CD4-positive, alpha-beta T cell treated with Interferon alpha-2 for 1 hour (primary cell): ENCODE measurements around the gene DOK5.

Experiments
- DNase-seq, 2 donors: peaks; one replicate each; pipeline ENCODE4 v3.0.0-alpha.2; 2020 to 2022

The DOK5 gene

DNA sequence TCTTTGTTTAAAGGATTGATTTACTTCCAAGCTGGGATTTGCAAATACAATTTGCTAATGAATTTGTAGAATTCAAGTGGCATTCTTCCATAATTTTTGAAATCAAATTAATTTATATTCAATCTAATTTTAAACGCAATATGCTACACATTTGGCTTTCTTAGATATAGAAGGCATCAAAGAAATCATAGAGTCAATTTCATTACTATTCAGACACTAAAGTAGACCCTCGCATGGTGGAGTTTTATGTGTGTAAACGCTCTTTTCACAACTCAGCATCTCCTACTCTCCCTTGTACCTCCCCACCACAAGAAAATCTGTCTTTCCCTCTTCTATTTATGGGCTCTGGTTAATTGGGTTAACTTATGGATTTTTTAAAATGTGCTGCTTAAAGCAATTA, 144.3 kb downstream of the DOK5 start:
- DNase-seq: no peak

DNA sequence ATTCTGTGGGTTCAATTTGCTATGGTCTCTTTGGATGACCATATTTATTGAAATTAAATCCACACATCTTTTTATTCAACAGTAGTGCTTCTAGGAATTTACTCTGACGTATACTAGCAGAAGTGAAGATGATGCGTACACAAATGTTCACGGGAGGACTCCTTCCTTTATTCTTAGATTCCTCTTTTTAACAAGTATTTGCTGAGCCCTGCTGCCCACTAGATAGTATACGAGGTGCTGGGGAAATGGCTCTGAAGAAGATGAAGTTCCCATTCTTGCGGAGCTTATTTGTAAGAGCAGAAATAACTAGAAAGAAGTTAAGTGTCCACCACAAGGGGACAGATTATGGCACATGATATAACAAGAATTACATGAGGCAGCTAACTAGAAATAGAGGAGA, 145.2 kb downstream of the DOK5 start:
- no peak for DNase-seq

DNA sequence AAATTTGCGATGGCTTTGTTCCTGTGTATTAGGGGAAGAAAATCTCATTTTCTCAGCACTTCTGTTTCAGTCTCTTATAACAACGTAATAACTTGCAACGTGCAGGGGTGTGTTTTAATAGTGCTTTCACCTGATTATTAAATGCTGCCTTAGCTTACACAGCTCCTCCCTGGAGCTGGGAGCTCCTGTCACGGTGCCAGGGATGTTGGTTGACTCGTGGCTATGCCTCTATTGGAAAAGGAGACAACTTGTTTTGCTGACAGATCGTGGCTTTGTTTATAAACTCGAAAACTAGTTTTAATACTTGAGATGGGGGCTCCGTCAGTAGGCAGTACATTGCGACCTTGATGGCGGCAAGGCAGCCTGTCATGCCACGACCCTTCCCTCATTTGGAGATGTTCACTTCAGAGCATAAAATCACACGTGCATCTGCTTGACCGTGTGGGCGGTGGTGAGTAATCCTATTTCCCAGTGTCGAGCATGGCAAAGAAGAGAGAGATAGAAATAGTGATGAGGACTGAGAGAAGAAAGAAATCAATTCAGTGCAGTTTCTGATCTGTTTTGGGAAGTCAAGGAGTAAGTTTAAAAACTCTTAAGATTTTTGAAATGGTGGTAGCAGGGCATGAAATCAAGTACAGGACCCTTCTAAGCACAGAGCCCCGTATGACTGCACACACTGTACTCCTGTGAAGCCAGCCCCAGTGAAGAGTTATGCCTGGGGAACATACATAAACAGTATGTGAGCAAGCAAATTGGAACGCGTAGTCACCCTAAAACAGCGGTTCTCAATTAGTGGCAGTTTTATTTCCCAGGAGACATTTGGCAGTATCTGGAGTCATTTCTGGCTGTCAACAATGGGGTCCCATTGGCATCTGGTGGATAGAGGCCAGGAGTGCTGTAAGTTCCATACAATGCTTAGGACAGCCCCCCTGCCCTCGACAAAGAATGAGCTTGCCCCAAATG, 147.2 kb downstream of the DOK5 start:
- no peak for DNase-seq

DNA sequence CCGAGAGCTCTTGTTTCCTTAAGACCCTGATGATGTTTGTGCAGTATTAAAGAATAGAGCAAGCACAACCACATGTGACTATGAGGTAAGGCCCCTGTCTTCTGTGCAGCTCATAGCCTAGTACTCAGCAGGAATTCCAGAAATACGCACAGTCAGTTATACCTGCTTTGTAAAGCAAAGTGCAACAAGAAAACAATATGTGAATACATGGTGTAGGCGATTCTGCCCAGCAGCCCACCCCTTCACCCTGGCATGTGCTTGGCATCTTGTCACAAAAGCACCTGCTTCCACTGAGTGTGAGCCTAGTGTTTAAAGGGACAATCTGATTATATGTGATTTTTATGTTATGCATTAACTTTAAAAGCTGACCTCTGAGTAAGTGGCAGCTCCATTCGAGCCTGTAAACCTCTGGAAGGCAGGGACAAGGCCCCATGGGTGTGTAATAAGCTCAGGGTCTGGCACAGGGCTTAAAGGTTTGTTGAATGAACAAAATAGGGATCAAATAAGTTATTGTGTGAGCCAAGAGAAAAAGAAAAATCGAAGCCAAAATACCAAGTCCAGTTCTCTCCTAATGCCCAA, 148.7 kb downstream of the DOK5 start:
- no peak for DNase-seq

DNA sequence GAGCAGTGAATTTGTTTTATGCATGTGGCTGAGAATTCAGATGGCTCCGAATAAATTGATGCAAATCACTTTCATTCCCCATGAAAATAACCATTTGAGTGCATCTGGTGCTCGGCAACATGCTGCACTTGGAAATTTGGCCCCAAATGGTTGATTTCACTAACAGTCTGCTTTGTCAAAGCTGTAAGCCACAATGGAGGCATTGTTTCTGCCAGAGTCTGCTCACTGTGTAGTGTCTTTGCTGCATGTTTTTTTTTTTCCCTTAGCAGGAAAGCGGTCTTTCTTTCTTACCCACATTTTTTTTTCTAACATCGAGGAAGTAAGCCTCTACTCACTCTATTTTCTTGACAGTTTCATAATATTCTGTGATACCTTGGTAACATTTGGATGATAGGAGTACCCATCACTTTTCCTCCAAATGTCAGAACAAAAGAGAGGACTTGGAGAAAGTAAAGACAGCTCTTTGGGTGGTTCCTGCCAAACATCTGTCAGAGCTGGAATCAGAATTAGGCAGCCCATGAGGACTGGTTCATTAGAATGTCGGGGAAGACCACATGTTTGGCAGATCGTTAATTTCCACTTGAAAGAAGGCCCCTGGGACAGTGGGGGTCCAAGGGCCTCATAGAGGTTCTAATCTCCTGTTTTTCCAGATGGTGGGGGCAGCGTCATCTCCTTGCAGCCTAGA, 149.5 kb downstream of the DOK5 start:
- no peak for DNase-seq

DNA sequence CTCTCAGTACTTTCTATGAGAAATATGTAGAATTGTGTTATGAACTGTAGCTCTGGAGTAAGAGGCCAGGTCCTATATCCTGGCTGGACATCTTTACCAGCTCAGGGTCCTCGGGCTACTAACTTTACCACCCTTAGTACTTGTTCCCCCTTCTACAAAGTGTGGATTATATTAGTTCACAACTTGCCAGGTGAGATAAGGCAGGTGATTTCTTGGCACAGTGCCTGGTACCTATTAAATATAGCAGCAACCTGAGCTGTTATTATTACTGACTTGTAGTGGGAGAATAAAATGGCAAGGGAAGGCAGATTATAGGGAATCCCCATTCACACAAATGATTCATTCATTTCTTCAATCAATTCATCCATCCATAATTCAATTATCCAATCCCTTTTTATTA, 150.1 kb downstream of the DOK5 start:
- DNase-seq: no peak

DNA sequence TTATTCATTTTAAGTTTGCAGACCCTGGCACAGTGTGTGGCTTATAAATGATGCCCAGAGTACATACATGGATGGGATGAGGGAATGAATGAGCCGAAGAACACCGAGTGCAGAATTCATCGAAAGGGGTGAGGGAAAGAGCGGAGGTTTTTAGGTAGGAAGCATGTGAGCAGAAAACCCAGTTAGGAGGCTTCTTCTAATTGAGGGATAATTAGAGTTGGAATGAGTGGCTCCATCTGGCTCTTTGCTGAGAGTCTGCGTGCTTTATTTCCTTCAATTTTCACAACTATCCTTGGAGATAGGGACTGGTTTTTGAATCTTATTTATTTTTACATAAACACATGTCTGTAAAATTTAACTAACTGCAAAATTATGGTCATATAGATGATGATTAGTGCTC, 150.7 kb downstream of the DOK5 start:
- DNase-seq: no peak

DNA sequence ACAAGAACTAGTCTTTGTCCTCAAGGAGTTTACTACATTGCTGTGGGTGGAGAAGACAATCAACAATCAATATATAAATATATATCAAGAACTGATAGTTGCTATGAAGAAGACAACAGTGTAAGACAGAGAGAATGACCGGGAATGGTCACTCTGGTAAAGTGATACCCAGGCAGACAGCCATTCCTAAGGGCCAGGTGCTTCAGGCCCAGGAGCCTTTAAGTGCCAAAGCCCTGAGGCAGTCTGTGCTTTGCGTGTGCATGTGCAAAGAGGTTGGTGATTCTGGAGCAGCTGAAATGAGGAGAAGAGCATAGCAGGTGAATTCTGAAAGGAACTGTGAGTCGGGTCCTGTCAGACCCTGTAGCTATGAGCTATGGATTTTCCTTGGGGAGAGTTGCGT, 154.2 kb downstream of the DOK5 start:
- DNase-seq: no peak

DNA sequence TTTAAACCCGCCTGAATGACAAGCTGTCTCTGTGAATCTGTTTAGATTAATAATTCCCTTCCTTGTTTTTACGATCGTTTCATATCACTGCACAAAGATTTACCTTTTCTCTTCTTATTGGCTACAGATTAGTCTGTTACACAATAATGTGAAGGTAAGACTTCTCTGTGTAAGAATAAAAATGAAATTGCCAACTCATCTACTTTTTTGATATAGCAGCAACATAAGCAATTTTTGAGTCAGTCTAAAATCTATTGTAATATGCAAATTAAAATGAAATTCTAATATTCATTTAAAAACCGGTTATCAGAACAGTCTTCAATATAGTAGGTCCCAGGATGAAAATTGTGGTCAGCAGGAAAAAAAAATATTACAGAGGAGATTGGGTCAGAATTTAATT, 155.2 kb downstream of the DOK5 start:
- DNase-seq: no peak

DNA sequence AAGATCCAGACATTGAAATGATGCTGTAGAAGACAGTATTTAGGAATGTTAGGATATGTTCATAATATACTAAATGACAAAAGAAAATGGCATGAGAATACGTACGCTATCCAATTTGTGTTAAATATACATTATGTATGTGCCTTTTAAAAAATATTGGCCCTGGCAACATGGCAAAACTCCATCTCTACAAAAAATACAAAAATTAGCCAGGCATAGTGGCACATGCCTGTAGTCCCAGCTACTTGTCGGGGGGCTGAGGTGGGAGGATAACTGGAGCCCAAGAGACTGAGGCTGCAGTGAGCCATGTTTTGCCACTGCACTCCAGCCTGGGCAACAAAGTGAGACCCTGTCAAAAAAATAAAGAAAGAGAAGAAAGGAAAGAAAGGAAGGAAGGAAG, 155.7 kb downstream of the DOK5 start:
- DNase-seq: no peak

DNA sequence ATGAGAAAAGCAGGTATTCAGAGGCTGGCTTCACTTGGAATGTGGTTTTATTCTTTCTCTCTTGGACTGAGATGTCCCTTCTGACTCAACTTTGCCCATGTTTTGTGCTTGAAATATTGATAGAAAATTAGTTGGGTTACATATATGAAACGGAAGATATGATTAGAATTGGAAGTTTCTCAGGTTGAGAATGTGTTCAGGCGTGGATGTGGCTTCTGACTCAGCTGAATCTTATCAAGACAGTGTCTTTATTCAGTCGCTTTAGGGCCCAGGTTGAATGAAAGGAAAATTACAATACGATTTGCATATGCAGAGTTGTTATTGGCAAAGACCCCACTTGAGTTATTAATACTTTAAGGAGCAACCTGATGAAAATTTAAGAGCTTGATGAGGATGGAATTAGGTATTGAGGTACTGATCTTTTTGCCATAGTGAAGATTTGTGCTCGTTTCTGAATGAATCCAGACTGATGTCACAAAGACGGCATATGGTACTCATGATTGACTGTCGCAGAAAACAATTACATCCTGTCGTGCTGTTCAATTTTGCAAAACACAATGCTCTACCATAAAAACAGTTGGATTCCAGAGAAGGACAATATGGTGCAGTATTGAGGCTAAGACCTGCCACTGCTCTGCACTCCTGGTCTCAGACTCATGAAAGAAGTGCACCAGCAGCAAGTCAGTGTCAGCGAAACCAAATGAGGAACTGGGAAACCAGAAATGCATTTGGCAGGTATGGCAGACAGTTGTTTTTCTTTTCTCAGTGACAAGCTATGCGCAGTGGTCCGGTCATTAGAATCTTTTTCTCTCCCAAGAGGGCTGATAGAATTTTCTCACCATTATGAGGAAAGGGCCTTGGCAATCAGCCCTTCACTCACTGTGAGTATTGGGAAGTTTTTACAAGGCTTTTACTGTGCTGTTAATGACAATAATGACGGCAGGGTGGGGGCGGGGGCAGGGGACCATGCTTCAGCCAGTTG, 158.3 kb downstream of the DOK5 start:
- peak in 1 of 2 donors; percentile 3 for DNase-seq

DNA sequence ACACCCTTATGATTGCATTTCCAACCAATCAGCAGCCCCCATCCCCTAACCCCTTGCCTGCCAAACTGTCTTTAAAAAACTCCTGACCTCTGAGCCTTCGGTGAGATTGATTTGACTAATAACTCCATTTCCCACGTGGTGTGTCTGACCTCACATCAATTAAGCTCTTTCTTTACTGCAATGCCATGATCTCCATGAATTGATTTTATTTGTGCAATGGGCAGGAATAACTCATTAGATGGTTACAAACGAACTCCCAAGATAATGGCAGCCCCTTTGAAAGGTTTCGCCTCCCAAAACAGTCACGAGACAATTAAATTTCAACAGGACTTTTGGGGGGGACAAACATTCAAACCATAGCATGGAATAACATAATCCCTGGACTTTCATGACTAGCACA, 161.2 kb downstream of the DOK5 start:
- no peak for DNase-seq

DNA sequence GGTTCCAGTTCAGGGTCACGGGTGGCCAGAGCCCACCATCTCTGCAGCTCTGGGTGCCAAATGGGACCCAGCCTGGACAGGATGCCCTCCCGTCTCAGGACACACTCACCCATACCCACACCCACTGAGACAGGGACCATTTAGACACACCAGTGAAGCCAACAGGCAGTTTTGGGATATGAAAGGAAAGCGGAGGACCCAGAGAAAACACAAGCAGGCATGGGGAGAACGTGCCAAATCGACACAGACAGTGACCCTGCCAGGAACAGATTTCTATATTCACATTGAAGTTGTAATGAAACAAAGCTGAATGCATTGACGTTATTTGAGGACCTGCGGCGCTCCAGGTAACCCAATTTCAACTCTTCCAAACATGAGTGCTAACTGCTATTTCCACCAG, 164.5 kb downstream of the DOK5 start:
- DNase-seq: no peak

DNA sequence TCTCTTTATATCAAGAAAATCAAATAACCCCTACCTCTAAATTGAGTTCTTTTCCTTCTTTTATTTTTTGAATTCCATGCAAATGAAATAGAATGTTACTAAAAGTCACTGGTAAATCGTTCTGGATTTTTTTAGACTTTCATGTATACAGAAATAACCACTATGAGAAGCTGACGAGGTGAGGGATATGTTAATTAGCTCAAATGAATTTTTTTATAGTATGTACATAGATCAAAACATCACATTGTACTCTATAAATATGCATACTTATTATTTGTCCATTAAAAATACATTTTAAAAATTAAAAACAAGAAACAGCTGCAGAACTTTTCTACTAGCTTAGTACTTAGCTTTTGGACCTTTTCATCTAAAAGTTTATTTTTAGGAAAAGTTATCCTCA, 165.4 kb downstream of the DOK5 start:
- no peak for DNase-seq

DNA sequence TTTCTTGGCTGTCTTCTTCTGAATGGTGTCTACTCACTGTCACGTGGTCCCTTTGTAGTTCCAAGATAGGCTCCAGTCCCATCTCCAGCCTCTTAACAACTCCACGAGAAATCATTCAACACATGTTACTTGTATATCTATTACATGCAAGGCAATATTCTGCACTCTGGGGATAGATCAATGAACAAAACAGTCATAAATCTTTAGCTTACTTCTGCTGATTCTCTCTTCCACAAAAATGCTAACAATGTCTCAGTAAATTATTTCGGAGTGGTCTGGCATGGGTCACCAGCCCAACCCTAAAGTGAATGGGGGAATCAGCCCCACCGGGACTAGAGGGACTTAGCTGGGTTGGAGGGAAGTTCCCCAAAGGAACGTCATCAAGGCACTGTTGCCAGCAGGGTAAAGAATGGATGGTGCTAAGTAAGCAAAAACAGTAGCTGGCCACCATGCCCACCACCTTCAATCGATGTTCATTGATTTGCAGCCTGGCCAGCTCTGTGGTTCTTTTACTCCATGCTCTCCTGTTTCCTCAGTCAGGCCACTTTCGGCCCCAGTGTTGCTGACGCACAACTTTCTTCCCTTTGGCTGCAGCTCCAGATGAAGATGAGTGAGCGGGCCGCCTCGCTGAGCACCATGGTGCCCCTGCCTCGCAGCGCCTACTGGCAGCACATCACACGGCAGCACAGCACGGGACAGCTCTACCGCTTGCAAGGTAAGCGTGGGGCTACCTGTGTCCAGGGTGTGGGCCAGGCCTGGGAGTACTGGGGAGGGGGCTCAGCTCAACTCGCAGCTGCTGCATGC, 167.7 kb downstream of the DOK5 start:
- no peak for DNase-seq

DNA sequence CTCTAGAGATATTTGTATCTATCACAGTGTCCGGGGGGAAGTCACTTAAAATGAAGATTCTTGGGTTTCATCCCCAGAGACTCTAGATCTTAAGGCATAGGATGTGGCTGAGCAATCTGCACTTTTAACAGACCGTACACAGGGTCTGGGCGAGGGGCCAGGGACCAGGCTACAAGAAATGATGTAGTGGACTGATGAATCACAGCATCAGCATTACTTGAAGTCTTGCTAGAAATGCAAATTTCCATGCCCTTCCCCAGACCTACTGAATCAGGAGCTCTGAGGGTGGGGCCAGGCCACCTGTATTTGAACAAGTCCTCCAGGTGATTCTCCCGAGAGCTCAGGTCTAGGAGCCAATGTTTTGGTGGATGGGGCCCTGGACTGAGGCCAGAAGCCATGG, 168.4 kb downstream of the DOK5 start:
- no peak for DNase-seq

DNA sequence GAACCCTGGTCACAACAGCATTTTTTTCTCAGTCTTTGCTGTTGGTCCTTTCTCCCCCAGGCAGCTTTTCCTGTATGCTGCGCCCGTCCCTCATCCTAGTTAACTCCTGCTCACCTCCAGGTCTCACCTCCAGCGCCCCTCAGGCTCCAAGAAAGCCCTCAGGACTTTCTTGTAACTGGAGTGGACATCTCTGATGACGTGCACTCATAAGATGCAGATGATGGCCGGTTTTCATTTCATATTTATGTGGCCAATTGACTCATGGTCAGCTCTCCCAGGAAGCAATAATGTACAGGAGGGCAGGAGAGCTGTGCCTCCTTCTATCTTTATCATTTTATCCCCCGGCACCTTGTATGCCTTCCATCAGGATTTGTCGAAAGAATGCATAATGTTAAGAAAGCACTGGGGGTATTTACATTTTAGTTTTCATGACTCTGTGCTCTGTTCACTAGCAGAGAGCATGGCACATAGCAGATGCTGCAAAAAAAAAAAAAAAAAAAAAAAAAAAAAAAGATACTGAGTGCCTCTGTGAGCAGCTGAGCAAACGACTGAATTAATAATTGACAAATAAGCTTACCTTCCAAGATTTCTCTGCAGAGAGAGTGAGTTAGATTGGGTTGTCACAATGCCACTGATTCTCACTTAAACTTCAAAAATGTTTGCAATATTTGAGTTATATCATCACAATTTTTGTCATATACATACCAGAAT, 170.2 kb downstream of the DOK5 start:
- DNase-seq: no peak

DNA sequence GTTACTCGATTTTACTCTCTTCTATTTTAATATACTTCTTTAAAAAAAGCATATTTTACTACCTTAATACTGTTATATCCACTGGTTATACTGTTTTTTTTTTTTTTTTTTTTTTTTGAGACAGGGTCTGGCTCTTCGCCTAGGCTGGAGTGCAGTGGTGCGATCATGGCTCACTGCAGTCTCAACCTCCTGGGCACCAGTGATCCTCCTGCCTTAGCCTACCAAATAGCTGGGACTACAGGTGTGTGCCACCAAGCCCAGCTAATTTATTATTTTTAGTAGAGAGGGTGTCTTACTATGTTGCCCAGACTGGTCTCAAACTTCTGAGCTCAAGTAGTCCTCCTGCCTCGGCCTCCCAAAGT, 170.7 kb downstream of the DOK5 start:
- no peak for DNase-seq

DNA sequence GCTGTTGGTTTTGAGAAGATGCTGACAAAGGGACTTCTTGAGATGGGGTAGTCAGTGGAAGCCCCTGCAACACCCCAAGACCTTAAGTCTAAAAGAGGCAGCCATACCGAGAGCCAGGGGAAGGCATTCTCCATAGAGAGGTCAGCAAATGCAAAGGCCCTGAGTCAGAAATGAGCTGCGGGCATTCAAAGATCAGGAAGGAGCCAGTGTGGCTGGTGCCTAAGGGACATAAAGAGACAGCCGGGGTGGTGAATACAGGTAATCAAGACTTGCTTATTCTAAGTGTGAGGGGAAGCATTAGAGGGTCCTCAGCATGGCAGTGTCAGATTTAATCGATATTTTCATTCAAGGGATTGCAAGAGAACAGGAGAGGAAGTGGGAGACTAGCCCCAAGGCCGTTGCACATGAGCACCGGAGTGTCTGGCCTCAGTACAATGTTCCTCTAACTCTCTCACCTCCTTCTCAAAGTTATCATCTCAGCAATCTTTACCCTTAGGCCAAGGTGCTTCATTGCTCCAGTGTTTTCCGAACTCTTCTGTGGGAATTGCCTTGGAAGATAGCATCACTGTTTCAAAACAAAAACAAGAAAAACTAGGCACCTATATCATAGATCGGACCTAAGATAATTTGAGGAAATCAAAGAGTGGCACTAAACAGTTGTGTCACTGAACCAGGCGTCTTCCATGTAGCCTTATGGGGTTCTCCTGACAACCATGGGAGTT, 173.2 kb downstream of the DOK5 start:
- DNase-seq: no peak

DNA sequence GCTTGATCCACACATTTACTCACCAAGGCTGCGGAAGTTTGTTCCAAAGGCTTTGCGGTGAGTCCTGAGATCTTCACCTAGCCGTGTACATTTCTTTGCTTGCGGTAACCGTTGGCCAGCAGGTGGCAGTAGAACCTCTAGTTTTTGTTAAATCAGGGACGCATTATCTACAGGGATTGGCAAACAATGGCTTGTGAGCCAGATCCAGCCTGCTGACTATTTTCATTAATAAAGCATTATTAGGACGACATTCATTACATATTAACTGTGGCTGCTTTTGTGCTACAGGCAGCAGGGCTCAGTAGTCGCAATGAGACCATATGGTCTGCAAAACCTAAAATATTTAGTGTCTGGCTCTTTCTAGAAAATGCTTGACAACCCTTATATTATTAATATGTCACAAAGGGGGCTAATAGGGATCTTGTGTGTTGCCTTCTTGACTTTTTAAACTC, 174.1 kb downstream of the DOK5 start:
- DNase-seq: peak; percentile 27 to 56
